Activated CD8-positive, alpha-beta memory T cell treated with anti-CD3 and anti-CD28 coated beads for 48 hours (primary cell): ENCODE data around the gene SKI.

Source experiments
- DNase-seq, 3 experiments: peaks; one replicate each; pipeline ENCODE4 v3.0.0-alpha.2; 2020; ENCODE audit warnings: low read depth in 2 of 3, low spot score in 2 of 3

SKI gene

GRCh38 chr1:2348346-2349325 is 120.5 kb downstream of the SKI start:
- no peak for DNase-seq

GRCh38 chr1:2349806-2350205 is 121.7 kb downstream of the SKI start:
- DNase-seq: no peak

- DNase-seq: no peak
Observed at GRCh38 chr1:2350501-2350900, 122.4 kb downstream of the SKI start.

- DNase-seq: no peak
Observed at GRCh38 chr1:2350911-2351655, 123.0 kb downstream of the SKI start.

GRCh38 chr1:2351723-2352122 is 123.6 kb downstream of the SKI start:
- DNase-seq: no peak

- DNase-seq: no peak
Observed at GRCh38 chr1:2352341-2352896, 124.3 kb downstream of the SKI start.

- DNase-seq: no peak
Observed at GRCh38 chr1:2352897-2353550, 124.9 kb downstream of the SKI start.

- DNase-seq: no peak
Observed at GRCh38 chr1:2353551-2354438, 125.7 kb downstream of the SKI start.

GRCh38 chr1:2354511-2355372 is 126.6 kb downstream of the SKI start:
- no peak for DNase-seq

GRCh38 chr1:2355373-2356261 is 127.5 kb downstream of the SKI start:
- DNase-seq: no peak

- no peak for DNase-seq
Observed at GRCh38 chr1:2356401-2356800, 128.3 kb downstream of the SKI start.

- DNase-seq: no peak
Observed at GRCh38 chr1:2356911-2357845, 129.1 kb downstream of the SKI start.

- DNase-seq: no peak
Observed at GRCh38 chr1:2358072-2358471, 130.0 kb downstream of the SKI start.

- DNase-seq: no peak
Observed at GRCh38 chr1:2358651-2359640, 130.8 kb downstream of the SKI start.
